ENCODE measurements around the gene CHMP2A. TPM values are rescaled to one million over a fixed set of nuclear protein-coding genes. Genes with fewer than 3 reads are reported as not detected.

The CHMP2A gene
- total and polyA plus RNA-seq, 2 of the 8 experiments (the other 6 are each of a cell fraction or from before 2014, with no cell fraction given) = 70.0 to 132 TPM

GRCh38 chr19:58560921-58561320 lies 6.0 kb upstream of the CHMP2A start (continued):
- no peak for TF ChIP-seq CHD1 (IDR thresholded peaks at IDR 0.05; ENCODE audit: low read depth, low read length)
- TF ChIP-seq RNF2 (IDR thresholded peaks at IDR 0.05; ENCODE audit: borderline replicate concordance, low read depth, low read length, missing control alignments, poor library complexity, severe bottlenecking) = no peak
- TF ChIP-seq GTF2F1 (IDR thresholded peaks at IDR 0.05; ENCODE audit: borderline replicate concordance, low read depth, low read length) = no peak
- no peak for TF ChIP-seq JUND (IDR thresholded peaks at IDR 0.05; ENCODE audit: low read length)
- no peak for TF ChIP-seq PHF8 (conservative IDR thresholded peaks at IDR 0.05; ENCODE audit: low read depth, low read length)
- no peak for TF ChIP-seq EP300 (IDR thresholded peaks at IDR 0.05; ENCODE audit: borderline replicate concordance in 1 of 2, low read depth in 2 of 2, low read length in 2 of 2)

Data from H1 (cell line).